Chondrocyte (in vitro differentiated cells): ENCODE measurements around the gene ACAD10. TPM values are rescaled to one million over a fixed set of nuclear protein-coding genes. Genes with fewer than 3 reads are reported as not detected.
A peak's percentile ranks its signal among the peaks of the same experiment; 100 is the strongest.

Source experiments
- DNase-seq: peaks from one replicate; pipeline ENCODE4 v3.0.0; 2021; ENCODE audit warnings: mixed read lengths, low spot score
- H3K27ac Mint-ChIP-seq: one replicate; pipeline ENCODE4 v1.8.0; 2021; ENCODE audit warnings: mild to moderate bottlenecking, moderate library complexity, mixed read lengths; ENCODE audit not compliant: unreplicated experiment
- H3K27me3 Mint-ChIP-seq: 2 replicates; pipeline ENCODE4 v1.8.0; 2021; ENCODE audit warnings: low read depth, mixed read lengths
- H3K36me3 Mint-ChIP-seq: 2 replicates; pipeline ENCODE4 v1.8.0; 2021; ENCODE audit warnings: low read depth, mixed read lengths
- H3K4me1 Mint-ChIP-seq: 2 replicates; pipeline ENCODE4 v1.8.0; 2021; ENCODE audit warnings: low read depth, mild to moderate bottlenecking, mixed read lengths
- H3K4me3 Mint-ChIP-seq: one replicate; pipeline ENCODE4 v1.8.0; 2021; ENCODE audit warnings: mild to moderate bottlenecking, moderate library complexity, mixed read lengths; ENCODE audit not compliant: unreplicated experiment
- H3K9me3 Mint-ChIP-seq: 2 replicates; pipeline ENCODE4 v1.8.0; 2021; ENCODE audit warnings: low read depth, mixed read lengths
- CTCF ChIP-seq: fragments of 200-600 bp; sonication (generic); IDR thresholded peaks from 2 replicates; pipeline ENCODE4 v1.5.0; 2021; ENCODE audit warnings: antibody characterized with exemption, mild to moderate bottlenecking, moderate library complexity
- total RNA-seq: library from RNA; stranded (reverse); gene quantifications from 3 replicates; pipeline ENCODE4 v1.2.1, GENCODE V29; 2021

Gene ACAD10
- total RNA-seq, 1 donor from 2014 or later = 13.0 TPM

- Mint-ChIP-seq H3K9me3 (no peaks in the 10 kb centered on the region), H3K27ac (no peak overlapping the region), H3K4me3 (no peak overlapping the region), H3K27me3 (no peaks in the 10 kb centered on the region), H3K4me1 (peaks cover 18% of the 10 kb centered on the region), H3K36me3 (no peaks in the 10 kb centered on the region)
- DNase-seq = no peak
- TF ChIP-seq CTCF = no peak
These were observed 83.7 kb downstream of the ACAD10 start for GRCh38 chr12:111769599-111769998.

- Mint-ChIP-seq H3K4me1 (peaks cover 24% of the 10 kb centered on the region), H3K36me3 (no peaks in the 10 kb centered on the region), H3K4me3 (no peak overlapping the region), H3K27me3 (no peaks in the 10 kb centered on the region), H3K27ac (no peak overlapping the region), H3K9me3 (no peaks in the 10 kb centered on the region)
- TF ChIP-seq CTCF = no peak
- DNase-seq = no peak
These were observed 88.1 kb downstream of the ACAD10 start for GRCh38 chr12:111773801-111774551.

GRCh38 chr12:111775205-111776193, 89.6 kb downstream of the ACAD10 start:
- DNase-seq = no peak
- H3K27ac Mint-ChIP-seq = peak overlapping the region; percentile 94
- peak overlapping the region; percentile 64 for H3K4me3 Mint-ChIP-seq
- no peaks in the 10 kb centered on the region for H3K27me3 Mint-ChIP-seq
- H3K36me3 Mint-ChIP-seq = peaks cover 3% of the 10 kb centered on the region
- no peaks in the 10 kb centered on the region for H3K9me3 Mint-ChIP-seq
- H3K4me1 Mint-ChIP-seq = peaks cover 24% of the 10 kb centered on the region
- TF ChIP-seq CTCF = no peak

- Mint-ChIP-seq H3K4me1 (peaks cover 24% of the 10 kb centered on the region), H3K27me3 (no peaks in the 10 kb centered on the region), H3K36me3 (peaks cover 11% of the 10 kb centered on the region), H3K9me3 (no peaks in the 10 kb centered on the region), H3K27ac (no peak overlapping the region), H3K4me3 (no peak overlapping the region)
- no peak for DNase-seq
- no peak for TF ChIP-seq CTCF
These were observed 91.0 kb downstream of the ACAD10 start for GRCh38 chr12:111776836-111777344.
